IPS-11a (cell line): ENCODE results near the gene HHIPL1.
"Not testable (repeated sequence)": the region's sequence is repeated elsewhere in the genome, so short reads cannot be mapped to it uniquely, and the experiment has no call there.

ENCODE experiments used
- H3K4me3 ChIP-seq: one replicate; pipeline ENCODE4 v1.5.1; 2013; ENCODE audit warnings: low read depth, low read length, control low read depth

HHIPL1 gene

GRCh38 chr14:99657645-99658155 is 12.8 kb downstream of the HHIPL1 start:
- no peak overlapping the region for H3K4me3 ChIP-seq

GRCh38 chr14:99658218-99658845 is 13.4 kb downstream of the HHIPL1 start:
- no peak overlapping the region for H3K4me3 ChIP-seq

- H3K4me3 ChIP-seq, result no peak overlapping the region
Observed at GRCh38 chr14:99659333-99659741, 14.4 kb downstream of the HHIPL1 start.

GRCh38 chr14:99660006-99660566 is 15.2 kb downstream of the HHIPL1 start:
- no peak overlapping the region for H3K4me3 ChIP-seq

- no peak overlapping the region for H3K4me3 ChIP-seq
Observed at GRCh38 chr14:99660794-99661193, 15.9 kb downstream of the HHIPL1 start.

GRCh38 chr14:99661206-99661605 is 16.3 kb downstream of the HHIPL1 start:
- not testable (repeated sequence) for H3K4me3 ChIP-seq

GRCh38 chr14:99662846-99663245 is 17.9 kb downstream of the HHIPL1 start:
- H3K4me3 ChIP-seq, result no peak overlapping the region

GRCh38 chr14:99663386-99664057 is 18.6 kb downstream of the HHIPL1 start:
- no peak overlapping the region for H3K4me3 ChIP-seq

- no peak overlapping the region for H3K4me3 ChIP-seq
Observed at GRCh38 chr14:99664058-99664936, 19.4 kb downstream of the HHIPL1 start.

GRCh38 chr14:99664937-99665273 is 20.0 kb downstream of the HHIPL1 start:
- no peak overlapping the region for H3K4me3 ChIP-seq

GRCh38 chr14:99666533-99666932 is 21.6 kb downstream of the HHIPL1 start:
- H3K4me3 ChIP-seq, result no peak overlapping the region

- H3K4me3 ChIP-seq, result no peak overlapping the region
Observed at GRCh38 chr14:99667045-99667444, 22.1 kb downstream of the HHIPL1 start.

- H3K4me3 ChIP-seq, result no peak overlapping the region
Observed at GRCh38 chr14:99667821-99668220, 22.9 kb downstream of the HHIPL1 start.

- H3K4me3 ChIP-seq, result no peak overlapping the region
Observed at GRCh38 chr14:99668307-99669295, 23.7 kb downstream of the HHIPL1 start.

- H3K4me3 ChIP-seq, result no peak overlapping the region
Observed at GRCh38 chr14:99670361-99671234, 25.7 kb downstream of the HHIPL1 start.

GRCh38 chr14:99671235-99672224 is 26.6 kb downstream of the HHIPL1 start:
- no peak overlapping the region for H3K4me3 ChIP-seq

- H3K4me3 ChIP-seq, result no peak overlapping the region
Observed at GRCh38 chr14:99672506-99673304, 27.8 kb downstream of the HHIPL1 start.
